GM12874 (cell line): Measurements from ENCODE around the gene IBA57.

Source experiments
- TF ChIP-seq, protein P1 (sequence below): IDR thresholded peaks from 2 replicates; pipeline ENCODE4 v1.5.1; 2011; ENCODE audit warnings: low read depth, mild to moderate bottlenecking, control low read depth, low read length, moderate library complexity; ENCODE audit not compliant: insufficient read depth

Gene IBA57

DNA sequence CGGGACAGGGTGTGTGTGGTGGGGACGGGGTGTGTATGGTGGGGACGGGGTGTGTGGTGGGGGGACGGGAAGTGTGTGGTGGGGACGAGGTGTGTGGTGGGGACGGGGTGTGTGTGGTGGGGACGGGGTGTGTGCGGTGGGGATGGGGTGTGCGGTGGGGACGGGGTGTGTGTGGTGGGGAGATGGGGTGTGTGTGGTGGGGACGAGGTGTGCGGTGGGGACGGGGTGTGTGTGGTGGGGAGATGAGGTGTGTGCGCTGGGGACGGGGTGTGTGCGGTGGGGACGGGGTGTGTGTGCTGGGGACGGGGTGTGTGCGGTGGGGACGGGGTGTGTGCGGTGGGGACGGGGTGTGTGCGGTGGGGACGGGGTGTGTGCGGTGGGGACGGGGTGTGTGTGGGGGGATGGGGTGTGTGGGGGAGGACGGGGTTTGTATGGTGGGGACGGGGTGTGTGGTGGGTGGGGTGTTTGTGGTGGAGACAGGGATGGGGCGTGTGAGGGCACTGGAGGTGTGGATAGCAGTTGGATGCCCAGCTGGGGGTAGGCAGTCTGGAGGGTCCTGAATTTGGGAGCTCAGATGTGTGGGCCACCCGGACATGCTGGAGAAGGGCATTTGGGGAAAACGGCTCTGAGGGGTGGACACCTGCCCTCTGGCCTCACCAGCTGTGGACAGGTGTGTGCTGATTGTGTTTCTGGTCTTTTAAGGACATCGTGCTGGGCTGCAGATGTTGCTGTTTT, 16.9 kb downstream of the IBA57 start:
- TF ChIP-seq, protein P1, sequence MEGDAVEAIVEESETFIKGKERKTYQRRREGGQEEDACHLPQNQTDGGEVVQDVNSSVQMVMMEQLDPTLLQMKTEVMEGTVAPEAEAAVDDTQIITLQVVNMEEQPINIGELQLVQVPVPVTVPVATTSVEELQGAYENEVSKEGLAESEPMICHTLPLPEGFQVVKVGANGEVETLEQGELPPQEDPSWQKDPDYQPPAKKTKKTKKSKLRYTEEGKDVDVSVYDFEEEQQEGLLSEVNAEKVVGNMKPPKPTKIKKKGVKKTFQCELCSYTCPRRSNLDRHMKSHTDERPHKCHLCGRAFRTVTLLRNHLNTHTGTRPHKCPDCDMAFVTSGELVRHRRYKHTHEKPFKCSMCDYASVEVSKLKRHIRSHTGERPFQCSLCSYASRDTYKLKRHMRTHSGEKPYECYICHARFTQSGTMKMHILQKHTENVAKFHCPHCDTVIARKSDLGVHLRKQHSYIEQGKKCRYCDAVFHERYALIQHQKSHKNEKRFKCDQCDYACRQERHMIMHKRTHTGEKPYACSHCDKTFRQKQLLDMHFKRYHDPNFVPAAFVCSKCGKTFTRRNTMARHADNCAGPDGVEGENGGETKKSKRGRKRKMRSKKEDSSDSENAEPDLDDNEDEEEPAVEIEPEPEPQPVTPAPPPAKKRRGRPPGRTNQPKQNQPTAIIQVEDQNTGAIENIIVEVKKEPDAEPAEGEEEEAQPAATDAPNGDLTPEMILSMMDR: no peak

DNA sequence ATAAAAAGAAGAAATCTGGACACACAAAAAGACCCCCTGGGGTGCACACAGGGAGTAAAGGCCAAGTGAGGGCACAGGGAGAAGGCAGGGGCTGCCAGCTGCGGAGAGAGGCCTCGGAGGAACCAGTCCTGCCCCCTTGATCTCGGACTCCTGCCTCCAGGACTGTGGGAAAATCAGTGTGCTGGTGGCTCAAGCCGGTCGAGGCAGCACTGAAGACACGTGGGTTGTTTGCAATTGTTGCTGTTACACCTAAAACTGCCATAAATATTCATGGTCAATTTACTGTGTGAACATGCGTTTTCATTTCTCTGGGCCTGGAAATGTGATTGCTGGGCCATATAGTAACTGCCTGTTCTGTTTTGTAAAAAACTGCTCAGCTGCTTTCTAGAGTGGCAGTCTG, 18.5 kb downstream of the IBA57 start:
- TF ChIP-seq, protein P1: no peak

DNA sequence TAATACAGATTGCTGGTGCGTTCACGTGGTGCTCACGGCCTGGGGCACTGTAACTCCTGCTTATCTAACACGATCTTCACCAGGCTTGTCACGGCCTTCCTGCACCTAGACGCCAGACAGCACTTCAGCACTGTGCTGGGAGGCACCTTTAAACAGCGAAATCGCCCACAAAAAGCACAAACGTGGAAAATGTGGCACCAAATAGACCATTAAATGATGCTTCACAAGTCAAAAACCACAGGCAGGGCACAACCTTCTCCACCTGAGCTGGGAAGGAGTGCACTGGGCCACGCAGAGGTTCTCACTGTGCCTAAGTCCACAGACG, 20.0 kb downstream of the IBA57 start:
- TF ChIP-seq, protein P1: no peak

DNA sequence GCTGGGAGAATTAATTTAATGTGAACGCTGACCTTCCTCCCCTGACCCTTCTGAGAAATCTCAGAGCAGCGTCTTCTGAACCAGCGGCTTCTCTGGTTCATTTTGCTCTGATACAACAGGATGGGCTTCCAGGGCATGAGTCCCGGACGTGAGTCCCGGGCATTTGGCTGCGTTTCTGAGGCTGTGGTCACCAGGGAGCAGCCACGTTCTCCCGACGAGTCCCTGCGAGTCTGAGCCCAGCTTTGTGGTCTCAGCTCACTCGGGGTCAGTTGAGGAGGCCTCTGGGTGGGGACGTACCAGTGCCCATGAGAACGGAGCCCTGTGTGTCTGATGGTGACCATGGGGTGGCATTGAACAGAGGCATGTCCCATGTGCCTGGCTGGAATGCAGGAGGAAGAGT, 24.6 kb downstream of the IBA57 start:
- TF ChIP-seq, protein P1: no peak

DNA sequence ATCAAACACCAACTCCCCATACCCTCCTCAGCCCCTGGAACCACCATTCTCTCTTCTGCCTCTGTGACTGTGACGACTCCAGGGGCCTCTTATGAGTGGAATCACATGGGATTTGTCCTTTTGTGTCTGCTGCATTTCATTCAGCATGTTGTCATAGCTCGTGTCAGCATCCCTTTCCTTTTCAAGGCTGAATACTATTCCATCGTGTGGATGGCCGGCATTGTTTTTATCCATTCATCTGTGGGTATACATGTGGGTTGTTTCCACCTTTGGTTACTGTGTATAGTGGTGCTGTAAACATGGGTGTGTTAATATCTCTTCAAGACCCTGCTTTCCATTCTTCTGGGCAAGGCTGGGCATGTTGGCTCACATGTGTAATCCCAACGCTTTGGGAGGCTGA, 25.2 kb downstream of the IBA57 start:
- TF ChIP-seq, protein P1: no peak

DNA sequence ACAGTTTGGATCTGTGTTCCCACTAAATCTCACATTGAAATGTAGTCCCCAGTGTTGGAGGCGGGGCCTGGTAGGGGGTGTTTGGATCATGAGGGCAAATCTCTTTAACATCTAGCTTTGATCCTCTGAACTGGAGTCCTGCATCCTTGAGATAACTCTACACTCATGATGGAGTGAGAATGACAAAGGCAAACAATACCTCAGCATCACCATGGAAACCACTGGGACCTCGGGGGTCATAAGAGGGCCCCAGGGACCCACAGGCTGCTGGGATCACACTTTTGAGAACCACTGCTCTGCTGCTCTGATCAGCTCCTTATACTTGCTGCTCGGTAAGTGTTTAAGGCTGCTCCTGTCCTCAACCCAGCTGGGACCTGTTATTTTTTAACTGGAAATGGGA, 28.8 kb downstream of the IBA57 start:
- TF ChIP-seq, protein P1: no peak

DNA sequence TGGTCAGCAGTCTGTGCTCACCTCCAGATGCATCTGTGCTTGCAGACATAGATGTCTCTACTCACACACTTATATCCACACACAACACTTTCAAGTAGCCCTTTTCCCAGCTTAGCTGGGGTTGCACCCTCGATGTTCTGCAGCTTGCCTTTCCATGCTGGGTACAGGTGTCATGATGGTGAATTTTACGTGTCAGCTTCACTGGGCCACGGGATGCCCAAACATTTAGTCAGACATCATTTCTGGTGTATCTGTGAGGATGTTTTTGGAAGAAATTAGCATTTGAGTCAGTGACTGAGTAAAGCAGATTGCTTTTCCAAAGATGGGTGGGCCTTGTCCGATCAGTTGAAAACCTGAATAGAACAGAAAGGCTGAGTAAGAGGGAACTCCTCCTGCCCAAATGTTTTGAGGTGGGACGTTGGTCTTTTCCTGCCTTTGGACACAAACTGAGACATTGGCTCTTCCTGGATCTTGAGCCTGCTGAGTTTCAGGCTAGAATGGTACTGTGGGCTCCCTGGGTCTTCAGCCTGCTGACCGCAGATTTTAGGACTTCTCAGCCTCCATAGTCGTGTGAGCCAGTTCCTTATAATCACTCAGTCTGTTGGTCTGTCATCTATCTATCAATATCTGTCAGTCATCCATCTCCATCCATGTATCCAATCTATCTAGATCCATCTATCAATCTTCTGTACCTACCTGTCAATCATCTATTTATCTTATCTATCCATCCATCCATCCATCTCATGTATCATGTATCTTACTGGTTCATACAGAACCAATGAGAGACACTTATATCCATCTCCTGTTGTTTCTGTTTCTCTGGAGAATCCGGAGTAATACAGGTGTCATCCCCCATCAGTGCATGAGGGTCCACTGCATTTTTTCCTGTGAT, 29.6 kb downstream of the IBA57 start:
- TF ChIP-seq, protein P1: no peak
